A673 (cell line): ENCODE results near the gene TAPBPL.

Source experiments
- EZH2 ChIP-seq: fragments of 200-600 bp; sonication (generic); IDR thresholded peaks from 2 replicates; pipeline ENCODE4 v1.6.1; 2017; ENCODE audit warnings: borderline replicate concordance, low read depth, mild to moderate bottlenecking, mixed read lengths, antibody characterized with exemption, low read length; ENCODE audit not compliant: poor library complexity, severe bottlenecking
- TF ChIP-seq, protein P1 (sequence below): fragments of 300-800, 200-600 bp; sonication (generic); conservative IDR thresholded peaks from 2 replicates; pipeline ENCODE4 v1.5.1; 2017; ENCODE audit warnings: low read depth, mild to moderate bottlenecking, antibody characterized with exemption, low read length, moderate library complexity, mixed read lengths

GRCh38 chr12:6463858-6464257 is 12.0 kb downstream of the TAPBPL start:
- TF ChIP-seq EZH2: no peak
- TF ChIP-seq, protein P1, sequence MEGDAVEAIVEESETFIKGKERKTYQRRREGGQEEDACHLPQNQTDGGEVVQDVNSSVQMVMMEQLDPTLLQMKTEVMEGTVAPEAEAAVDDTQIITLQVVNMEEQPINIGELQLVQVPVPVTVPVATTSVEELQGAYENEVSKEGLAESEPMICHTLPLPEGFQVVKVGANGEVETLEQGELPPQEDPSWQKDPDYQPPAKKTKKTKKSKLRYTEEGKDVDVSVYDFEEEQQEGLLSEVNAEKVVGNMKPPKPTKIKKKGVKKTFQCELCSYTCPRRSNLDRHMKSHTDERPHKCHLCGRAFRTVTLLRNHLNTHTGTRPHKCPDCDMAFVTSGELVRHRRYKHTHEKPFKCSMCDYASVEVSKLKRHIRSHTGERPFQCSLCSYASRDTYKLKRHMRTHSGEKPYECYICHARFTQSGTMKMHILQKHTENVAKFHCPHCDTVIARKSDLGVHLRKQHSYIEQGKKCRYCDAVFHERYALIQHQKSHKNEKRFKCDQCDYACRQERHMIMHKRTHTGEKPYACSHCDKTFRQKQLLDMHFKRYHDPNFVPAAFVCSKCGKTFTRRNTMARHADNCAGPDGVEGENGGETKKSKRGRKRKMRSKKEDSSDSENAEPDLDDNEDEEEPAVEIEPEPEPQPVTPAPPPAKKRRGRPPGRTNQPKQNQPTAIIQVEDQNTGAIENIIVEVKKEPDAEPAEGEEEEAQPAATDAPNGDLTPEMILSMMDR: no peak
